HG02970 (cell line): ENCODE measurements around the gene WNT3.
"Not testable (repeated sequence)": the region's sequence is repeated elsewhere in the genome, so short reads cannot be mapped to it uniquely, and the experiment has no call there.

Source experiments
- ATAC-seq: cut with Tn5 transposase; IDR thresholded peaks from one replicate; pipeline ENCODE4 v1.9.1; 2021; ENCODE audit warnings: mild to moderate bottlenecking, moderate library complexity, moderate number of reproducible peaks; ENCODE audit not compliant: unreplicated experiment, low FRiP score

Gene WNT3

GRCh38 chr17:46769531-46770438 lies 48.7 kb downstream of the WNT3 start:
- no peak for ATAC-seq

GRCh38 chr17:46768896-46769295 lies 49.6 kb downstream of the WNT3 start:
- not testable (repeated sequence) for ATAC-seq

- ATAC-seq = no peak
These were observed 50.0 kb downstream of the WNT3 start for GRCh38 chr17:46768540-46768870.

- ATAC-seq = no peak
These were observed 51.7 kb downstream of the WNT3 start for GRCh38 chr17:46766493-46767491.

- ATAC-seq = no peak
These were observed 53.0 kb downstream of the WNT3 start for GRCh38 chr17:46765453-46765852.

GRCh38 chr17:46764709-46765401 lies 53.6 kb downstream of the WNT3 start:
- no peak for ATAC-seq

GRCh38 chr17:46764000-46764708 lies 54.3 kb downstream of the WNT3 start:
- no peak for ATAC-seq

- ATAC-seq = no peak
These were observed 55.1 kb downstream of the WNT3 start for GRCh38 chr17:46763416-46763815.

GRCh38 chr17:46759141-46759540 lies 59.4 kb downstream of the WNT3 start:
- ATAC-seq = no peak

- no peak for ATAC-seq
These were observed 59.9 kb downstream of the WNT3 start for GRCh38 chr17:46758614-46759013.

- ATAC-seq = not testable (repeated sequence)
These were observed 60.9 kb downstream of the WNT3 start for GRCh38 chr17:46757588-46757987.

- ATAC-seq = no peak
These were observed 61.6 kb downstream of the WNT3 start for GRCh38 chr17:46756861-46757260.

GRCh38 chr17:46756081-46756735 lies 62.3 kb downstream of the WNT3 start:
- no peak for ATAC-seq

- ATAC-seq = no peak
These were observed 64.7 kb downstream of the WNT3 start for GRCh38 chr17:46753776-46754175.

GRCh38 chr17:46751425-46751824 lies 67.1 kb downstream of the WNT3 start:
- ATAC-seq = no peak

- no peak for ATAC-seq
These were observed 73.1 kb downstream of the WNT3 start for GRCh38 chr17:46745376-46745775.

- no peak for ATAC-seq
These were observed 74.1 kb downstream of the WNT3 start for GRCh38 chr17:46744441-46744840.

- ATAC-seq = no peak
These were observed 75.8 kb downstream of the WNT3 start for GRCh38 chr17:46742565-46743270.
